ENCODE data around the gene FAAP100. TPM values are rescaled to one million over a fixed set of nuclear protein-coding genes. Genes with fewer than 3 reads are reported as not detected.

Gene FAAP100, protein sequence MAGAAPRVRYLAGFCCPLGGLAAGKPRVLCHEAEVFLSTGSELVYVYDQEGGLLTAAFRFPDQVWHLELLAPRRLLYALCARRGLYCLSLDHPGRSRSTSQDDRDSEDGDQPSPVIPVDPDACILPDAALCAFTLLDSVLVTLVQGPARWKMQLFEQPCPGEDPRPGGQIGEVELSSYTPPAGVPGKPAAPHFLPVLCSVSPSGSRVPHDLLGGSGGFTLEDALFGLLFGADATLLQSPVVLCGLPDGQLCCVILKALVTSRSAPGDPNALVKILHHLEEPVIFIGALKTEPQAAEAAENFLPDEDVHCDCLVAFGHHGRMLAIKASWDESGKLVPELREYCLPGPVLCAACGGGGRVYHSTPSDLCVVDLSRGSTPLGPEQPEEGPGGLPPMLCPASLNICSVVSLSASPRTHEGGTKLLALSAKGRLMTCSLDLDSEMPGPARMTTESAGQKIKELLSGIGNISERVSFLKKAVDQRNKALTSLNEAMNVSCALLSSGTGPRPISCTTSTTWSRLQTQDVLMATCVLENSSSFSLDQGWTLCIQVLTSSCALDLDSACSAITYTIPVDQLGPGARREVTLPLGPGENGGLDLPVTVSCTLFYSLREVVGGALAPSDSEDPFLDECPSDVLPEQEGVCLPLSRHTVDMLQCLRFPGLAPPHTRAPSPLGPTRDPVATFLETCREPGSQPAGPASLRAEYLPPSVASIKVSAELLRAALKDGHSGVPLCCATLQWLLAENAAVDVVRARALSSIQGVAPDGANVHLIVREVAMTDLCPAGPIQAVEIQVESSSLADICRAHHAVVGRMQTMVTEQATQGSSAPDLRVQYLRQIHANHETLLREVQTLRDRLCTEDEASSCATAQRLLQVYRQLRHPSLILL
- total RNA-seq: 30.0 and 30.6 TPM in 2 replicates

GRCh38 chr17:81552244-81553017, at the start of gene FAAP100:
TSS of gene FAAP100 (minus strand) at chr17:81552353. CDS start at chr17:81552330, 23 bp downstream.

DNA sequence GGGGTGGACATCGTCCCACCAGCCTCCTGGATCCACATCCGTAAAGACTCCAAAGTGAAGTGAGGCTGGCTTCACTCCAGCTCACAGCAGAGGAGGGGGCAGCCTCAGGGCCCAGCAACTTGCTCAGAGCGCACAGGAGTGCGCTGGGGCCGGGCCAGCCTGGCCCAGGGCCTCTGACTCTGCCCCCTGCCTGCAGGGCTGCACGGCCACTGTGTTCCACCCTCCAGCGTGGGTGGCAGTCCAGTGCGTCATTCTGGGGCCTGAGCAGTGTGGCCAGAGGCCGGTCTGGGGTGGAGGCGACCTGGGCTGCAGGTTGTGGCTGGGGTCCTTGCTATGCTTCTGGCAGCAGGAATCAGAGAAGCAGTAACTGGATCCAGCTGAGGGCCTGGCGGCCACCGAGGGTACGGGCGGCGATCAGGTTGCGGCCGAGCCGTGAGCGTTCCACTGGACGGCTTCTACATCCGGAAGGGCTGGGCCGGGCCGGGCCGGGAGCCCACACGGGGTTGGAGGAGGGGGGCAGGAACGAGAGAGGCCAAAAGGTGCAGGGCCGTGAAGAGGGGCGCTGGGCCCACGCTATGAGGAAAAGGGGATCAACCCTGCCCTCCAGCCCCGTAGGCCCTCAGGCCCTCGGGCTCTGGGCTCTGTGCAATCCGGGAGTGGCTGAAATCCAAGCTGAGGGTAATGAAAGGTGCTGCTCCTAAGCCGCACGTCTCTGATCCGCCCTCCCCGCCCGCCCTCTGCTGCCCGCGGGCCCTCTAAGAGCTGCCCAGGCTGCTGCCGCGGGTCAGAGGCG, 24.4 kb downstream of the FAAP100 start, which contains the start of gene FSCN2:
FSCN2 (plus strand) TSS at position 787 of the 793 bp plus-strand sequence. CDS start 155 bp downstream, outside the sequence.

DNA sequence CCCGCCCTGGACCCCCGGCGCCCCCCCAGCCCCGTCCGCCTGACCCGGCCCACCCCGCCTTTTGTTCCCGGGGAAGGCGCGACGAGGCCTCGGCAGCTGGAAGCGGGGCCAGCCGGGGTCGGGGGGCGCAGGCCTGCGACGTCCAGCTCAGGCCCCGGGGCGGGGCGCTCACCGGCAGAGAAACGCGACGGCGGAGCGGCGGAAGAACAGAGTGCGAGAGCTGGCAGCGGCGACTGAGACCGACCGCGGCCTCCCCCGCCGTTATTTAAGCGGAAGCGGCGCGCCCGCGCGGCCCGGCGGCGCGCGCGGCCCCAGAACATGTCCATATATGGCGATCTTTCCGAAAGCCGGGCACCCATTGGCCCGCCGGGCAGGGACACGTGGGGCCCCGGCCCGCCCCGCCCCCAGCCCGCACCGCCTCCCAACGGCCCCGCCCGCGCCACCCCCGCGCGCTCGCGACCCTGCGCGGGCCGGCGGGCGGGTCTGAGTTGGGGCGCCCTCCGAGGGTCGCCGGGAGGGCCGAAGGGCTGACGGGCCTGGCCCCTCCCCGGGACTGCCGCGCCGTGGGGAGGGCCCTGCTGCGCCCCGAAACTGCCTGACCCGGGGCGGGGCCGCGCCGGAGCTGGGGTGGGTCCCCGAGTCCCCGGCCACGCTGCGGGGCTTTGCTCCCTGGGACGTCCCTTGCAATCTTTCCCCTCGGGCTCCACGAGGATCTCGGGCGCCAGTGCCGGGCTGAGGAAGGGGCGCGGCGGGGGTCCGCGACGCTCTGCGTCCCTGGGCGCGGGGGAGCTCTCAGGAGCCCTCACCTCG, 39.4 kb downstream of the FAAP100 start, which contains the start of gene ACTG1:
ACTG1 (minus strand) TSS at position 238 of the 810 bp plus-strand sequence. CDS start 445 bp downstream, outside the sequence.

Other genes starting within 250 kb of the FAAP100 start
- 1.8 and 4.0 TPM in 2 replicates for gene BAHCC1, start 156.9 kb downstream of the FAAP100 start, total RNA-seq
- 5,856 and 6,691 TPM in 2 replicates for gene ACTG1, start 39.6 kb downstream of the FAAP100 start, total RNA-seq
- not detected in 2 replicates for gene FSCN2, start 24.0 kb downstream of the FAAP100 start, total RNA-seq
- 44.7 and 53.7 TPM in 2 replicates for gene NPLOC4, start 84.8 kb upstream of the FAAP100 start, total RNA-seq
- 0.49 TPM in 1 of 2 replicates, not detected in the other for gene TSPAN10, start 84.8 kb upstream of the FAAP100 start, total RNA-seq
- gene PDE6G, start 104.2 kb upstream of the FAAP100 start, total RNA-seq: not detected in 2 replicates
- 30.6 and 34.2 TPM in 2 replicates for gene OXLD1, start 114.3 kb upstream of the FAAP100 start, total RNA-seq
- 11.0 and 18.8 TPM in 2 replicates for gene CCDC137, start 114.4 kb upstream of the FAAP100 start, total RNA-seq
- 23.4 and 29.4 TPM in 2 replicates for gene ARL16, start 131.4 kb upstream of the FAAP100 start, total RNA-seq
- 85.4 and 99.3 TPM in 2 replicates for gene HGS, start 131.7 kb upstream of the FAAP100 start, total RNA-seq
- gene MRPL12, start 151.0 kb upstream of the FAAP100 start, total RNA-seq: 82.5 and 175 TPM in 2 replicates
- 13.2 and 39.5 TPM in 2 replicates for gene SLC25A10, start 159.9 kb upstream of the FAAP100 start, total RNA-seq

All from hair follicular keratinocyte (primary cell).